Urinary bladder (tissue), 4 donors: ENCODE measurements around the gene CAND1. TPM values are rescaled to one million over a fixed set of nuclear protein-coding genes. Genes with fewer than 3 reads are reported as not detected.

Source experiments
- DNase-seq: peaks from one replicate; pipeline ENCODE4 v3.0.0-alpha.2; 2015; ENCODE audit errors: extremely low spot score
- H3K27ac ChIP-seq: one replicate; pipeline ENCODE4 v1.5.1; 2013; ENCODE audit warnings: low read depth, mild to moderate bottlenecking, moderate library complexity
- H3K36me3 ChIP-seq: one replicate; pipeline ENCODE4 v1.6.1; 2013; ENCODE audit warnings: mild to moderate bottlenecking, moderate library complexity; ENCODE audit not compliant: insufficient read depth
- H3K4me1 ChIP-seq: one replicate; pipeline ENCODE4 v1.6.1; 2013; ENCODE audit warnings: mild to moderate bottlenecking, moderate library complexity; ENCODE audit not compliant: insufficient read depth
- H3K4me3 ChIP-seq: one replicate; pipeline ENCODE4 v1.5.1; 2013; ENCODE audit warnings: low read depth, low read length
- WGBS: extraction: QIAGEN DNeasy Blood & Tissue Kit; methylation state at CpG from one replicate; pipeline ENCODE4 v1.1.7; 2013; 5-methylcytosine and 5-hydroxymethylcytosine counted together
- polyA plus RNA-seq: library from polyadenylated mRNA; stranded (reverse); fragments of 200-250 nt; gene quantifications from one replicate; pipeline ENCODE4 v1.2.3, GENCODE V29; 2013
- total RNA-seq: library from RNA; depleted of rRNA; stranded (reverse); fragments of >200 nt; gene quantifications from one replicate; pipeline ENCODE4 v1.2.3, GENCODE V29; 2014
- donor health status: healthy with polysubstance abuse.
- donor health status: healthy.

Gene CAND1
- 210 TPM for total RNA-seq
- polyA plus RNA-seq = 51.0 TPM

DNA sequence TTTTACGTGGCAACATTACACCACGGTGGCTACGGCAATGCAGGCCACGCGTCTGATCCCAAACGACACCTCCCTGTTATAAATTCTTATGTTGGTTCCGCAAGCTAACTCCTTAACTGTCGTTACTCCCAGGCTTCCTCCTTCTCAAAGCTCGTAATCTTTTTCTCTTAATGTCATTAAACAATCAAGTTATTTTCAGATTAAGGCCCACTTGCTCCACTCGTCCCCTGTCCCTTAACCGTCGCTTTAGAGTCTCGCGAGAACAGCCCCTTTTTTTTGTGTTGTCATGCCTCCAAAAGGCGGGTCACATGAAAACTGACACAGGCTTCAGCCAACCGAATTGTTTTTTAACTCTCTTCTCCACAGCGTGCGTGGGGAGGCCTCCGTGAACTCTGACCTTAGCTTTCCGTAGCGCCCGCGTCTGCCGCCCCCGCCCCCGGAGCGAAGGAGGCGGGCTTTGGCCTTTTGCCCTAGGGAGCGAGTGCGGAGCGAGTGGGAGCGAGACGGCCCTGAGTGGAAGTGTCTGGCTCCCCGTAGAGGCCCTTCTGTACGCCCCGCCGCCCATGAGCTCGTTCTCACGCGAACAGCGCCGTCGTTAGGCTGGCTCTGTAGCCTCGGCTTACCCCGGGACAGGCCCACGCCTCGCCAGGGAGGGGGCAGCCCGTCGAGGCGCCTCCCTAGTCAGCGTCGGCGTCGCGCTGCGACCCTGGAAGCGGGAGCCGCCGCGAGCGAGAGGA, at the start of gene CAND1:
Gene CAND1, plus strand, starts transcription at position 463 of the 737 bp plus-strand sequence. CDS start 360 bp downstream, outside the sequence.
- H3K27ac ChIP-seq = peak within 1 kb of the TSS; percentile 95
- peak; percentile 100 for DNase-seq
- no peaks in the 10 kb centered on the region for H3K36me3 ChIP-seq
- under 1% methylated on average over 61 of the region's 61 CpGs for WGBS
- H3K4me3 ChIP-seq = peak within 1 kb of the TSS; percentile 76
- no peaks in the 10 kb centered on the region for H3K4me1 ChIP-seq

DNA sequence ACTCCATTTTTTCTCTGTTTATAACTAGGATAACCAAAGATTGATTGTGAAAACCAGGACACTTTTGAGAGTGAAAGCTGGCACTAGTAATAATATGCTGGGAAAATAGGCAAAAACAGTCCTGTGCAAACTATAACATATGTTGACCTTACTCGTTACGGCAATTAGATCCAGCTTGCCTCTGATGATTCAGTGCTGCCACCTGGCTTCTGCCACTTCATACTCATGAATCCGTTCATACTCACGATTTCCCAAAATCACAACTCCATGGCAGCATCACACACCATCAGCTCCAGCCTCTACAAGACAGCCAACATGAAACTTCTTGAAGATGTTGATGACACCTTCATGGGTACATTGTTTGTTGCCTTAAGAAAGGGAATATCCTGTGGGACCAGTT, 49.1 kb upstream of the CAND1 start:
- no peaks in the 10 kb centered on the region for H3K36me3 ChIP-seq
- H3K27ac ChIP-seq = no peak overlapping the region
- DNase-seq = no peak
- H3K4me3 ChIP-seq = no peak overlapping the region
- WGBS = 47% methylated on average over 4 of the region's 4 CpGs
- H3K4me1 ChIP-seq = no peaks in the 10 kb centered on the region

DNA sequence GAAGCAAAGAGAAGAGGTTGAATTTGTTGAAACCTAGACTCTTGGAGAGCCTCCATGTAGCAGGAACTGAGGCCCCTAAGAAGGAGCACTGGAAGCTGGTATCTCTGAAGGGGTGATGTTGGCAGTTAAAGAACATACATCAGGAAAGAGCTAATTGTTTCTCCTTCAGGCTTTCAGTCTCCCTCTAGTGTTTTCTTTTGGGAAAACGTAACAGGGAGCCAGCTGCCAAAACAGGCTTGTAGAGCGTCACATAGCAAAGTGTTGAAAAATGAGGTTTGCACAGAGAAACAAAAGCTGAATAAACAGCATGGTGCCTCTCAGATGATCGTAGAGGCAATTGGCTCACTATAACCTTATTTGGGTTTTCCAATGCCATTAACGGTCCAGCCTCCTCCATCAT, 46.9 kb upstream of the CAND1 start:
- no peaks in the 10 kb centered on the region for H3K4me1 ChIP-seq
- H3K27ac ChIP-seq = no peak overlapping the region
- H3K36me3 ChIP-seq = no peaks in the 10 kb centered on the region
- no peak for DNase-seq
- no peak overlapping the region for H3K4me3 ChIP-seq
- WGBS = 36% methylated on average over 4 of the region's 4 CpGs

DNA sequence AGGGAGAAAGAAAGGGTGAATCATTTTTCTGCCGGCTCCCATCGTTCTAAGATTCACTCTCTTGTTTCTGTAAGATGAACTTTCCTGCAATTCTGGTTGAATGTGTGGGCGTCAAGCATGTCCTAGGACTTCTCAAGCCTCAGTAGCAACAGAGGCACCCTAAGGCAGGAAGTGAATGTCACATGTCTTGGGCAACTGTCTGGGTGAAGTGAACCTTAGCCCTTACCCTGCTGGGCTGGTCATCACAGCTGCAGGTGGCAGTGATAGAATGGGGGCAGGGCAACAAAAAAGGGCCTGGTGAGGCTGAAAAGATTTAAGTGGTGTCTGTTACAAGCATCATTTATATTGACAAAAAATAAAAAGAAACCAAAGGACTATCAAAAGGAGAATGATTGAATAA, 45.9 kb upstream of the CAND1 start:
- Histone ChIP-seq H3K36me3 (no peaks in the 10 kb centered on the region), H3K27ac (no peak overlapping the region), H3K4me1 (no peaks in the 10 kb centered on the region), H3K4me3 (no peak overlapping the region)
- no peak for DNase-seq
- 82% methylated on average over 3 of the region's 3 CpGs for WGBS

DNA sequence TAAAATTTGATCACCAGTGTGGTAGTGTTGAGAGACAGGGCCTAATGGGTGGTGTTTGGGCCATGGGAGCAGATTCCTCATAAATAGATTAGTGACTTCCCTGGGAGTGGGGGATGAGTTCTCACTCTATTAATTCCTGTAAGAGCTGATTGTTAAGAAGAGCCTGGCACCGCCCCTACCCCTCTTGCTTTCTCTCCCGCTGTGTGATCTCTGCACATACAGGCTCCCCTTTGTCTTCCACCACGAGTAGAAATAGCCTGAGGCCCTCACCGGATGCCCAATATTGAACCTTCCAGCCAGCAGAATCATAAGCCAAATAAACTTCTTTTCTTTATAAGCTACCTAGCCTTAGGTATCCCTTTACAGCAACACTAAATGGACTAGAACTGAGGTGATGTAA, 31.9 kb upstream of the CAND1 start:
- no peak overlapping the region for H3K27ac ChIP-seq
- no peaks in the 10 kb centered on the region for H3K4me1 ChIP-seq
- DNase-seq = no peak
- H3K4me3 ChIP-seq = no peak overlapping the region
- 51% methylated on average over 4 of the region's 4 CpGs for WGBS
- H3K36me3 ChIP-seq = no peaks in the 10 kb centered on the region

DNA sequence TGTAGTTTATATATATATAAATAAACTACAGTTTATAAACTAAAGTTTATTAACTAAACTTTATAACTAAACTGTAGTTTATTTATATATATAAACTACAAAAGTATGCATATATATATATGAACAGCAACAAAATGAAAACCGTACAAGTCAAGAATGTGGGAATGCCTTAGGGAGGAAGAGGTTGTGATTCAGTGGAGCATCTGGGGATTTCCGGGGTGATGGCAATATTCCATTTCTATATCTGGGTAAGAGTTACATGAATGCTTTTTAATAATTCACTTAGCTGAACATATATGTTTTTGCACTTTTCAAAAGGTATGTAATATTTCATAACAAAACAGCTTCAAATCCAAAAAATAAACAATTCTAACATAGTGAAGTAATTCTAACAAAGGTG, 30.1 kb upstream of the CAND1 start:
- Histone ChIP-seq H3K27ac (no peak overlapping the region), H3K36me3 (no peaks in the 10 kb centered on the region), H3K4me3 (no peak overlapping the region), H3K4me1 (no peaks in the 10 kb centered on the region)
- 47% methylated on average over 2 of the region's 2 CpGs for WGBS
- no peak for DNase-seq

DNA sequence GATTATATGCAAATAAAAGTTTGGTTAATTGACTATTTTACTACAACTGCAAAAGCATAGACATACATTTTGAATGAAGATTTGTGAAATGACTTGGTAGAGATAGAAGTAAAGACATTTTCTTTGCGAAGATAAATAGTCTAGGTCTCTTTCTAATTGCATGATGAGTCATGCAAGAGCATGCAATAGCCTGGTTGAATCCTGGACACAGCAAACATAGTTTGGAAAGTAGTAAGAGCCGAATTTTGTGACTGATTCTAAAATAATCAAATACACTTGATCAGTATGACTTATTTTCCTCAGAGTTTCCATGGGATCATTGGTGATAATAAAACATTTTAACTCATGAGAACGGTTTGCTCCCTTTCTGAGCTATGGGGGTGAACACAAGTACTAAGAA, 27.7 kb upstream of the CAND1 start:
- H3K36me3 ChIP-seq = no peaks in the 10 kb centered on the region
- no peaks in the 10 kb centered on the region for H3K4me1 ChIP-seq
- H3K27ac ChIP-seq = no peak overlapping the region
- DNase-seq = no peak
- 73% methylated on average over 3 of the region's 3 CpGs for WGBS
- no peak overlapping the region for H3K4me3 ChIP-seq

DNA sequence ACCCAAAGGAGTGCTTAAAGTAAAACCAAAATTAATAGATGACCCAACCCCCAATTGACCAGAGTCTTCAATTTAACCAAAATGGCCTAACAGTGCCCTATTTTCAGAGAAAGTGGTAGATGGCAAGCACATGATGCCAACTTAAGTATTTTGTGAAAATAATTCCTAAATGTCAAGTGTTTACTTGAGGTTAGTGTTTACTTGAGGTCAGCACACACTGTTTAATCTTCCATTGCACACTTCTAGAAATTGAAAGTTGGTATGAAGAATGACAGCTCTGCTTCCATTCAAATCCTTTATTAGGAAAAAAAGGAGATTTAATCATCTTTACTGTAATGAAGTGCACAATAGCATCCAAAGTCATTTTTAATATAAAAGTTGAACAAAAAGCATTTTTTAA, 25.9 kb upstream of the CAND1 start:
- Histone ChIP-seq H3K4me3 (no peak overlapping the region), H3K4me1 (no peaks in the 10 kb centered on the region), H3K27ac (no peak overlapping the region), H3K36me3 (no peaks in the 10 kb centered on the region)
- DNase-seq = no peak

DNA sequence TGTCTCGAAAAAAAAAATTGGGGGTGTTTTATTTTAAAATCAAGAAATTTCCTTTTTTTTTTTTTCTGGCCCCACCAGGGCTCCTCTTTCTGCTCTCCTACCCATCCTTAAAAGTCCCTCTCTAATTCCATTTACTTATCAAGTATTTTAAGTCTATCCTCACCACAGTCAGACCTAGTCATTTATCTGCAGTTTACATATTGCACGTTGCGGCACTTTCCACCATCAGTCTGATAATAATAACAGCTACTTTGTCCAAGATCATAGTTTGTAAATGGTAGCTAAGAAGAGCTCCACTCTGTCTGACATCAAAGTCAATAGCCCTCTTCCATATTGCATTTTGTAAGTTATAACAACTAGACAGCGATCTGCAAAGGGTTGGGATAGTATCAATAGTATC, 23.6 kb upstream of the CAND1 start:
- no peak for DNase-seq
- Histone ChIP-seq H3K4me1 (no peaks in the 10 kb centered on the region), H3K4me3 (no peak overlapping the region), H3K27ac (no peak overlapping the region), H3K36me3 (no peaks in the 10 kb centered on the region)
- WGBS = 82% methylated on average over 4 of the region's 4 CpGs

DNA sequence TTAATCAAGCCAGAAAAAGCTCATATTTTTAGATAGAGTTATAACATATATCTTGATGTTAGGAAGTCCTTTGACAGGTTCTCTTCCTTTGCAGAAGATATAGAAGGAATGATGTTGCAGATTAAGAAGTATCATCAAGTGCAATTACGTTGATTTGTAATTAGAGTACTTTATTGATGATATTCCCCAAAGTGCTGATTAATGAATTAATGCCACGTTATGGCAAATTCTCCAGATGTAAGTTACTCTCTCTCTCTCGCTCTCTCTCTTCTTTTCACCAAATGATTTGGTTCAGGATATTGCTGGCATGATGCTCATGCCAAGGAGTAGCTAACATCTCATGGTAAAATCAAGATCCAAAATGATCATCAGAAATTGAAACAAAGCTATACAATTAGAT, 18.1 kb upstream of the CAND1 start:
- Histone ChIP-seq H3K4me1 (no peaks in the 10 kb centered on the region), H3K27ac (no peak overlapping the region), H3K36me3 (no peaks in the 10 kb centered on the region), H3K4me3 (no peak overlapping the region)
- no peak for DNase-seq
- WGBS = 90% methylated on average over 3 of the region's 3 CpGs

DNA sequence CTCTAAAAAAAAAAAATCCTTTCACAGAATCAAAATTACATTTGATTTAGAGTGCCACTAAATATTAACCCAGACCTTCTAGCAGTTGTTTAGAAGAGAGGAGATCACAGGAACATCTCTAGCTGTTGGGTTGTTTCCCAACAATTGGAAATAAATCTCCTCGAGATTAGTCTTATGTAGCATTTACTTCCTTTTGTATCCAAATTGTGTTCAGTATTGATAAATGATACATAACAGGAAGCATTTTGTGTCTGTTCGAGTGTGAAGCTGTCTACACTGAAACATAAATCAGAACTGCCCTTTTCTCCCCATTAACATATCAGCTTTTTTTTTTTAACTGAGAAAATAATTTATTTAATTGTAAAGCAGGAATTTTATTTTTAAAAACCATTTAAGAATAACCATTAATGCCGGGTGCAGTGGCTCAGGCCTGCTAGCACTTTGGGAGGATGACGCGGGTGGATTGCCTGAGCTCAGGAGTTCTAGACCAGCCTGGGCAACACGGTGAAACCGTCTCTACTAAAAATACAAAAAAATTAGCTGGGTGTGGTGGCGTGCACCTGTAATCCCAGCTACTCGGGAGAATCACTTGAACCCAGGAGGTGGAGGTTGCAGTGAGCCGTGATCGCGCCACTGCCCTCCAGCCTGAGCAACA, 14.7 kb upstream of the CAND1 start:
- Histone ChIP-seq H3K4me3 (no peak overlapping the region), H3K27ac (no peak overlapping the region), H3K4me1 (no peaks in the 10 kb centered on the region), H3K36me3 (no peaks in the 10 kb centered on the region)
- WGBS = 90% methylated on average over 12 of the region's 12 CpGs
- no peak for DNase-seq

DNA sequence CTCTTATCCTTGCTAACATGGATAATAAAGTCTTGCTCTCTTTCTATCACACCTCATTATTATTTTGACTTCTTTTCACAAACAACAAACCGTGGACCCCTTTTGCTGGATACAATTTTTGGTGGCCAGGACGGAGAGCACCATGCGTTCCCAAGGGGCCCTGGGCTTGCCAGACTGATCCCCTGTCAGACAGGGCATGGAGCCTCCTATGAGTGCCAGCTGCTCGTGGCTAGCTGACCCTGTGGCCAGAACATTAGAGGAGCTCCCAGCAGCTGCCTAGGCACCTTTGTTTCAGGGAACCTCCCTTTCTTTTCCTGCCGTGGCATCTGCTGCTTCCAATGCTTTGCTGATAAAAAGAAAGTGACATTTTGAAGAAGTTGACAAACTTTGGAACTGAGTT, 12.5 kb upstream of the CAND1 start:
- H3K4me3 ChIP-seq = no peak overlapping the region
- H3K36me3 ChIP-seq = no peaks in the 10 kb centered on the region
- 76% methylated on average over 5 of the region's 5 CpGs for WGBS
- H3K4me1 ChIP-seq = no peaks in the 10 kb centered on the region
- H3K27ac ChIP-seq = no peak overlapping the region
- DNase-seq = no peak

DNA sequence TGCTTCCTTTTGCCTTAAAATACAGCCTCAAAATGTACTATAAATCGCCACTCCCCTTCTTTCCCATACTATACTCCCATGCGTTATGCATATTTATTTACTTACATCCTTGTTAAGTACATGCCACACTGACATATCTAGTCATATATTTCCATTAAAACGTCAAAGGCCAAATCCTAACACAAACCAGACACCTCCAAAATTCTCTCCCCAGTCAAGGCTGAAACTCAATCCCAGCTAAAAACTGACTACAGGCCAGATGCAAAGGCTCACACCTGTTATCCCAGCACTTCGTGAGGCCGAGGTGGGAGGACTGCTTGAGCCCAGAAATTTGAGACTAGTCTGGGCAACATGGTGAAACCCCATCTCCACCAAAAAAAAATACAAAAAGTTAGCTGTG, 5.7 kb upstream of the CAND1 start:
- Histone ChIP-seq H3K27ac (no peak overlapping the region), H3K4me1 (no peaks in the 10 kb centered on the region), H3K4me3 (no peak overlapping the region), H3K36me3 (no peaks in the 10 kb centered on the region)
- no peak for DNase-seq
- 38% methylated on average over 5 of the region's 5 CpGs for WGBS

DNA sequence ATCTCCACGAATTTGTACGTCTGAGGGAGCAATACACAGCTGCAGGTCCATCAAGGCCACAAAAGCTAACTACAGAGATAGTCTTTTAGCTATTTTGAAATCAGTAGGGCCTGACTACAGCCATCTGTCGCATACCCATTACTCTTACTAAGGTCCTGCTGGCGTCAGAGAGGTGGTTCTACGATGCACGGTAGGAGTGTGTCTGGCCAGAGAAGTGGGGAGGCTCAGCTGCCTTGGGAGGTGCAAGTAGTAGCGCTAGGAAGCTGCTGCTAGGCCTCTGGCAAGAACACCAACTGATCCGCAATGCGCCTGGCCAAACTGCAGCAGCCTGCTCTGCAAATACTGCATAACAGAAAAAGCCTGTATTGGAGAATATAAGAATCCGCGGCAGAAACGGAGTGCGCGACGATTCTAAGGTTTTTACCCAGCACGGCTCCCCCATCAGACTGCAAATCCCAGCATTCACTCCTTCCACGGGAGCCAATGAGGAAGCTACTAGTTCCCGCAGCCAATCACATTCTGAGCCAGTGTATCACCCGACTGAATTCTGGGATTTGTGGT, 743 bp upstream of the CAND1 start:
- H3K4me3 ChIP-seq = peak overlapping the region; percentile 33
- no peaks in the 10 kb centered on the region for H3K36me3 ChIP-seq
- WGBS = 1% methylated on average over 19 of the region's 19 CpGs
- DNase-seq = peak; percentile 99
- no peaks in the 10 kb centered on the region for H3K4me1 ChIP-seq
- H3K27ac ChIP-seq = peak overlapping the region; percentile 78
